Heart left ventricle (tissue), 13 donors: ENCODE data around the gene NOTCH4.

Experiments
- POLR2A ChIP-seq, 2 donors: fragments of 450-650 bp; IDR thresholded peaks; one replicate each; pipeline ENCODE4 v1.6.1; 2017; ENCODE audit warnings: antibody characterized with exemption in 2 of 2, mild to moderate bottlenecking in 2 of 2, moderate library complexity in 2 of 2
- TF ChIP-seq, protein P1 (sequence below), 12 donors: fragments of 200-600 bp; sonication (generic) in 4 of 12; IDR thresholded peaks; one replicate each; pipeline versions ENCODE4 v1.5.0 to v1.8.0; 2018 to 2022; ENCODE audit warnings: antibody characterized with exemption in 12 of 12, mild to moderate bottlenecking in 5 of 12
- donor health status: ischemic (EF 13 %, LVEDD 7.1; RV severe dilation, severe dysfunction).
- donor health status: DM: no; HTN: yes; CAD: no.
- donor health status: DM: no; HTN: no; CAD: no.
- donor health status: ischemic (EF 25% LVEDD 6.9; RV normal size, moderate dysfunction).
- donor health status: ischemic (EF 25% LVEDD 5.7; RV mildly dilated, moderate dysfunction).
- donor health status: ischemic (EF 35%, LVEDD 5.7; RV mildly dilated, moderate dysfunction).
- donor health status: nonischemic (EF 11% LVEDD 7.7; RV severe dilation, severe dysfunction).
- donor health status: DM: yes; HTN: yes; CAD: no.
- donor health status: PGD.
- donor health status: ischemic (EF 29% LVEDD 5.4; RV normal size, mild dysfunction).
- donor health status: nonischemic (EF 23%, LVEDD 6.1; RV moderate dilation, normal function).

DNA sequence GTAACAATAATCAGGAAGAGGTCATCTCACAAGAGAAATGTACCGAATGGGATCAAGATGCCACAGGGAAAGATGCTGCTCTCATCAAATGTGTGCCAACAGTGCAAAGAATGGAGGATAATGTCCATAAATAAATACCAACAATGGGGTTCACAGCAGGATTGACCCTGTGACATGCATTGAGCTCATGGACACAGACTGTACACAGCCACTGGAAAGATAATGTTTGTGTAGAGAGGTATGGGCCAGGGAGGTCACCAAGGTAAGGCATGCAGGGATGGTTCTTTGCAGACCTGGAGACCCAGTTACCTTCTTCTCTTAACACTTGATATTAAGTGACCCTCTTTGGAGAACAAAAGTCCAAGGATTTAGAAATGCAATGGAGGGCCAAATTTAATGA is 49.5 kb downstream of the NOTCH4 start:
- TF ChIP-seq, protein P1, sequence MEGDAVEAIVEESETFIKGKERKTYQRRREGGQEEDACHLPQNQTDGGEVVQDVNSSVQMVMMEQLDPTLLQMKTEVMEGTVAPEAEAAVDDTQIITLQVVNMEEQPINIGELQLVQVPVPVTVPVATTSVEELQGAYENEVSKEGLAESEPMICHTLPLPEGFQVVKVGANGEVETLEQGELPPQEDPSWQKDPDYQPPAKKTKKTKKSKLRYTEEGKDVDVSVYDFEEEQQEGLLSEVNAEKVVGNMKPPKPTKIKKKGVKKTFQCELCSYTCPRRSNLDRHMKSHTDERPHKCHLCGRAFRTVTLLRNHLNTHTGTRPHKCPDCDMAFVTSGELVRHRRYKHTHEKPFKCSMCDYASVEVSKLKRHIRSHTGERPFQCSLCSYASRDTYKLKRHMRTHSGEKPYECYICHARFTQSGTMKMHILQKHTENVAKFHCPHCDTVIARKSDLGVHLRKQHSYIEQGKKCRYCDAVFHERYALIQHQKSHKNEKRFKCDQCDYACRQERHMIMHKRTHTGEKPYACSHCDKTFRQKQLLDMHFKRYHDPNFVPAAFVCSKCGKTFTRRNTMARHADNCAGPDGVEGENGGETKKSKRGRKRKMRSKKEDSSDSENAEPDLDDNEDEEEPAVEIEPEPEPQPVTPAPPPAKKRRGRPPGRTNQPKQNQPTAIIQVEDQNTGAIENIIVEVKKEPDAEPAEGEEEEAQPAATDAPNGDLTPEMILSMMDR (IDR thresholded peaks at IDR 0.05) = no peak
- TF ChIP-seq POLR2A (IDR thresholded peaks at IDR 0.05) = no peak
